Kasumi-1 (cell line): Measurements from ENCODE around the gene IL20RB.
"Not testable (repeated sequence)": the region's sequence is repeated elsewhere in the genome, so short reads cannot be mapped to it uniquely, and the experiment has no call there.

Experiments
- DNase-seq, 2 experiments: peaks; one replicate each; lab custom pipeline; 2025; lab: John Stamatoyannopoulos, UW

IL20RB gene

GRCh38 chr3:136987398-136987980 is 29.7 kb downstream of the IL20RB start:
- not testable (repeated sequence) for DNase-seq

- no peak for DNase-seq
Observed at GRCh38 chr3:136988651-136989050, 30.9 kb downstream of the IL20RB start.

DNA sequence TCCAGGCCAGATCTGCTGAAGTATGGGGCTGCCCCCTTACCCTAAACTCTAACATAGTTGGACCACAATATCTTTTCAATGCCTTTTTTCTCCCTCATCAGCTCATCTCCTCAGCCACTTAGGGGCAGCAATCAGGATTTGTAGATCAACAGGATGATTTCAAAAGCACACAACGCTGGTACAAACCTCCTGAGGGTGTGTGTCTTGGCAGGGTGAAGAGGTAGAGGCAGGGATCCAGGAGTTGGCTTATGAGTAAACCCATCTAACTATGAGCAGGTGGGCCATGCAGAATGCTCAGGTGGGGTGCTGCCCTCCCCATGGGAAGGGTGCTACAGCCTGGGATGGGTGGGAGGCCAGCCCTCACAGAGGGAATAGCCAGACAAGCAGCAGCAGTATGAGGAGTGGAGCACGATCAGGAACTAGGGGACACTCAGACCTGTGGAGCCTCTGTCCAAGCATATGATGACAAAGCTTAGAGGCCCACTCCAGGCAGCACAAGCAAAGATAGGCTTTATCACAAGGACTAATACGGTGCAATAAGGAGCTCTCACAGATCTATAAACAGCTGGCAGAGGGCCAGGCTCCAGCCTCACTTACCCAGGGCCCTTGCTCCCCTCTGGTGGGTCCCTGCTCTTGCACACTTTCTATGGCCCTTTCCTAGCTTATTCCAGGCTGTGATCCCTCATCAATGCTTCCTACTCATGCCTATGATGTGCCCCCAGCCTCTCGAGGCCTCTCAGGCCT is 32.2 kb downstream of the IL20RB start:
- no peak for DNase-seq

- no peak for DNase-seq
Observed at GRCh38 chr3:136990826-136991225, 33.0 kb downstream of the IL20RB start.

DNA sequence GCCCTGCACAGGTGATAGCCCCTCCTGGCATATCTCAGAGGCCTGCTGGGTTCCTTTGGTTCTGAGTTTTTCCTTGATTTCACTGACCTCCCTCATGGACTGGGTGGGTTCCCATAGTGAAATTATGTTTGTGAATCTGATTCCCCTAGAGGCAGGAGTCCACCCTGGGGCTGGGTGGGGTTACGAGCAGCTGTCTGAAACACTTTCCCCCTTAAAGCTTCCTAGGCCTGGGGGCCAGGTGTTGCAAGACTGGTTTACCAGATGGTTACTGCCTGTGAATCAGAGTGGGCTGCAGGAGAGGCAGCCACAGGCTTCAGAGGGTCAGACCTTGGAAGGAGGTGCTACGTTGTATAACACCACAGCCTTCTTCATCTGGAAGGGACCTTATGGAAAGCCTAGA is 34.3 kb downstream of the IL20RB start:
- no peak for DNase-seq

DNA sequence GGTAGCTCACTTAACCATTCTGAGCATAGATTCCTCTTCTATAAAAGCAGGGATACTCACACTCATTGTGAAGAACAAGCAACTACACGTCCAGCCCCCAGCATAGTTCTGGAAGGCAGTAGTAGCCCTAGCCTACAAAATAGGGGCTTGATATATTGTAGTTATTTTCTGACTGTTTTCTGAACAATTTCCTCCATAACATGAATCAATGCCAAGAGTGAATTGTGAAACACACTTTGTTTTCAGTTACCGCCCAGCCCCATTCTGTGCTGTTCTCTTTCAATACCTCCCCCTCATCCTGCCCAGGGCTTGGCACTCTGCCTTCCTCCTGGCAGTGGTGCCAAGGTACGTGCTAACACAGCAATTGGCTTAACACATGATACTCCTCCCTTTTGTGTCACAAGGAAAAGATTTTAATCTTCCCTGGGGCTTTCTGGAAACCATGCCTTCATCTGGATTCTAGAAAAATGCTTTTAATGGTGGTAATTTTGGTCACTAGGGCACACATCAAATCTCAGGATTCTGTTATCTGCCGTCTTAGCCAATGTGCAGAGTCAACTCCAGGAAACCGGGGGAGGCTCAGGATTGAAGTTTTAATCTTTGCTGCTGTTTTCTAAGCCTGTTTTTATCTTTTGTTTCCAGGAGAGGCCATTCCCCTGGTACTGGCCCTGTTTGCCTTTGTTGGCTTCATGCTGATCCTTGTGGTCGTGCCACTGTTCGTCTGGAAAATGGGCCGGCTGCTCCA is 37.2 kb downstream of the IL20RB start:
- DNase-seq, result no peak

- DNase-seq, result no peak
Observed at GRCh38 chr3:136995652-136996051, 37.9 kb downstream of the IL20RB start.

- DNase-seq, result no peak
Observed at GRCh38 chr3:137000039-137000438, 42.3 kb downstream of the IL20RB start.

DNA sequence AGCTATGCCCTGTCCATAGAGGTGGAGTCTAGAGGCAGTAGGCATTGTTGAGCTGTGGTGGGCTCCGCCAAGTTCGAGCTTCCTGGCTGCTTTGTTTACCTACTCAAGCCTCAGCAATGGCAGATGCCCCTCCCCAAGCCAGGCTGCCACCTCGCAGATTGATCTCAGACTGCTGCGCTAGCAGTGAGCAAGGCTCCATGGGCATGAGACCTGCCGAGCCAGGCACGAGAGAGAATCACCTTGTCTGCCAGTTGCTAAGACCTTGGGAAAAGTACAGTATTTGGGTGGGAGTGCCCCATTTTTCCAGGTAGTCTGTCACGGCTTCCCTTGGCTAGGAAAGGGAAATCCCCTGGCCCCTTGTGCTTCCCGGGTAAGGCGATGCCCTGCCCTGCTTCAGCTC is 49.6 kb downstream of the IL20RB start:
- not testable (repeated sequence) for DNase-seq

DNA sequence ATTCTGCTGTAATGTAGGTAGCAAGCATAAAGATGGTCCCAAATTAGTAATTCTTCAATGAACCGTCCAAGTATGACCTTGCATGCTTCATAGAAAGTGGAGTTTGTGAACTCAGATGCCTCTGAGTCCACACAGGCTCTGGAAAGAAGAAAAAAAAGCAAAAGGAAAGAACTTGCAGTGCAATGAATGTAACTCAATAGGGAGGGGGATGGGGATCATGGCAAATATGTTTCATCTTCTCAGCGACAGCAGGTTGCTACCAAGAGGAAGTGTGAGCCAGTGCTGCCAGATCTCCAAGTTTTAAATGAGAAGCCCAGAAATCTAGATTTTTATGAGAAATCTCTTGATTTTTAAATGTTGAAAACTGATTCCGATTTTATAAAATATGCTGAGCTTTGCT is 50.3 kb downstream of the IL20RB start:
- DNase-seq, result no peak

DNA sequence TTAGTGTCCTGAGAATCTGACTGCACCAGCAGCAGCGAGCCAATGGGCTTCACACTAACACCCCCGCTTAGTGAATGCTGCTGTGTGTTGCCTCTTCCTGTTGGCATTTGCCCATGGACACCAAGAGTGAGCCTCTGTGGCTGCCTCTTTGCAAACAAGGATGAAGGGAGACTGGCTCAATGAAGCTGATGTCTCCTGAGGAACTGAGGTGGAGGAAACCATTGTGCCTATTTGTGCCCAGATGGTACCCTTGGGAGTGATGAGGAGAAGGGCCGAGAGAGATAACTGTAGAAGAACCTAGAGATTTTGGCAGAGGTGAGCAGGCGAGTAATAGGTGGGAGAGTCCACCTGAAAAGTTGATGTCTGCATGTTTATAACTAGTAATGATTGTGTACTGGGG is 51.2 kb downstream of the IL20RB start:
- no peak for DNase-seq

- DNase-seq, result no peak
Observed at GRCh38 chr3:137010137-137010536, 52.4 kb downstream of the IL20RB start.

GRCh38 chr3:137011153-137011552 is 53.4 kb downstream of the IL20RB start:
- no peak for DNase-seq

DNA sequence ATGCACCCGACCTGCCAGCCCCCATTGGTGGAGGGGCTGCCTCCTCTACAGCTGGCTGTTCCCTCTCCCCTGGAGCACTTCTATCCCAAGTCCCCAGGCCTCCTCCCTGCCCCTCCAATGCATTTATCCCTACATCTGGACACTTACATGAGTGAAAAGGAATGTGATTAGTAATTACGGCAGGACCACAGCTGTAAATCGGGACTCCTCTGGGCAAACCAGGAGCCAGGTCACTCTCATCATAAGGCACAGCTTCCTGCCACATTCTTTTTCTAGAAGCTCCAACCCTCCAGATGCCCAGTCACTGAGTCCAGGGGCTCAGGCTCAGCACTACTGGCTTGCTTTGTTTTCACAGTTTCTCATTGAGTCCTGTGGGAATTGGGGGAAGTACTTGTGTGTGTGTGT is 54.3 kb downstream of the IL20RB start:
- no peak for DNase-seq

DNA sequence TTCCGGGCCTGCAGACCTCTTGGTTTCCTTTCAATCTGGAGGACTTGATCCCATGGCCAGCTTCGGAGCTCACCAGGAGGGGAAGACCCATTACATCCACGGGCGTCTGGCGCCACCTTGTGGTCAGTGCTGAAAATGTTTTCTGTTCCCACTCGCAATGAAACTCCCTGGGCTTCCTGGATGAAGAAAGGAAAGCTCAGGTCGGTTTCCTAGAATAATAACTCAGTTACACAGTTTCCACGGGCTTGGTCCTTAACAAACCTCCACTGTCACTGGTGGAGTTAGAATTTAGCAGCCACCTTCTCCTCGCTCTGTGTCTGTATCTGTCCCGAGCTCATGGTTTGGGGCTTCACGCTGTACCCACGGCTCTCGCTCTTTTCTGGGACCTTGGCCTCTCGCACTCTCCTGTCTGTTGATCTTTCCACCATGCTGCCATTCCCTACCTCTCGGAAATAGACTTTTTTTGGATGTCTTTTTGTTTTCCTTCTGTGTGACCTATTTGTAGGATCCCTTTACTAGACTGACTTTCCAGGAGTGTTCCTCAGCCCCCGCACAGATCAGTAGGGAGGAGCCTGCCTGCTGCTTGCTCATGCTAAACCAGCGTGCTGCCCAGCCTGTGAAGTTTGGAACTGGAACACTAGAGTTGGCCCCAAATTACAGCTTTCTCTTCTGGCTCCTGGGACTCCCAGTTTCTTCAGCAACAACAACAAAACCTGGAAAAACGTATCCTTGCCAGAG is 56.3 kb downstream of the IL20RB start:
- DNase-seq, result peak; percentile 82 to 88

DNA sequence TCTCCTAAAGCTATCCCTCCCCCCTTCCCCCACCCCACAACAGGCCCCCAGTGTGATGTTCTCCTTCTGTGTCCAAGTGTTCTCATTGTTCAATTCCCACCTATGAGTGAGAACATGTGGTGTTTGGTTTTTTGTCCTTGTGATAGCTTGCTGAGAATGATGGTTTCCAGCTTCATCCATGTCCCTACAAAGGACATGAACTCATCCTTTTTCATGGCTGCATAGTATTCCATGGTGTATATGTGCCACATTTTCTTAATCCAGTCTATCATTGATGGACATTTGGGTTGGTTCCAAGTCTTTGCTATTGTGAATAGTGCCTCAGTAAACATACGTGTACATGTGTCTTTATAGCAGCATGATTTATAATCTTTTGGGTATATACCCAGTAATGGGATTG is 59.5 kb downstream of the IL20RB start:
- DNase-seq, result not testable (repeated sequence)

GRCh38 chr3:137020315-137020714 is 62.5 kb downstream of the IL20RB start:
- DNase-seq, result no peak

DNA sequence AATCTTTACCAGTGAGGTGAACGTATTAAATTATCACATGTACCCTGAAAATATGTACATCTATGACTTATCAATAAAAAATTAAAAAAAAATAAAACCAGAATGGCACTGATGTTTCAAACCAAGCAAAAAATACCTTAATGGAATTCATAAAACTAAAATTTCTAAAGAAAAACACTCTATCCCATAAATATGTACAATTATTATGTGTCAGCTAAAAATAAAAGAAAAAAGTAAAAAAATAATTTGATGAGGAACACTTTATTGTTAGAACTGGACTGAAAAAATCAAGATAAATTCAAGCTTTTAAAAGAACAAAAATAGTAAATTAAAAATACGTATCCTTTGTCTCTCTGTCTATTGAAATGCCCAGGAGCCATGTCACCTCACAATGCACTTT is 63.1 kb downstream of the IL20RB start:
- DNase-seq, result no peak

DNA sequence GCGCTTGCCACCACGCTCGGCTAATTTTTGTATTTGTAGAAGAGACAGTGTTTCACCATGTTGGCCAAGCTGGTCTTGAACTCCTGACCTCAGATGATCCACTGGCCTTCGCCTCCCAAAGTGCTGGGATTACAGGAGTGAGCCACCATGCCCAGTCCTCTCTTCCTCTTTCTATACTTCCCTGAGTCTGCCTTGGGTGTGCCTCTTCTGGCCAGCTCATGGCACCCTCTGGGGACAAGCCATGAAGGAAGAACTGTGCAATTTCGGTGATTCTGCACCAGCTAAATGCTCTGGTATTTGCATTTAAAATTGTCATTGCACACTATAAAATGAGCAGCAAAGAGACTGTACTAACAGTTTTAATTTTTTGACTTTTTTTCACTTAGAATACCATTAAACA is 66.6 kb downstream of the IL20RB start:
- no peak for DNase-seq

GRCh38 chr3:137026701-137027100 is 68.9 kb downstream of the IL20RB start:
- DNase-seq, result no peak

GRCh38 chr3:137032465-137033120 is 74.8 kb downstream of the IL20RB start:
- DNase-seq, result peak; percentile 64 to 75

GRCh38 chr3:137035631-137036030 is 77.8 kb downstream of the IL20RB start:
- peak; percentile 53 to 61 for DNase-seq
